HG03342 (cell line): ENCODE data around the gene CTNNA2.
A peak's percentile ranks its signal among the peaks of the same experiment; 100 is the strongest.

ENCODE experiments used
- ATAC-seq: cut with Tn5 transposase; IDR thresholded peaks from one replicate; pipeline ENCODE4 v1.9.1; 2021; ENCODE audit warnings: mild to moderate bottlenecking, moderate library complexity; ENCODE audit not compliant: unreplicated experiment

Gene CTNNA2

GRCh38 chr2:79910643-79911042 lies 397.8 kb downstream of the CTNNA2 start:
- ATAC-seq: no peak

DNA sequence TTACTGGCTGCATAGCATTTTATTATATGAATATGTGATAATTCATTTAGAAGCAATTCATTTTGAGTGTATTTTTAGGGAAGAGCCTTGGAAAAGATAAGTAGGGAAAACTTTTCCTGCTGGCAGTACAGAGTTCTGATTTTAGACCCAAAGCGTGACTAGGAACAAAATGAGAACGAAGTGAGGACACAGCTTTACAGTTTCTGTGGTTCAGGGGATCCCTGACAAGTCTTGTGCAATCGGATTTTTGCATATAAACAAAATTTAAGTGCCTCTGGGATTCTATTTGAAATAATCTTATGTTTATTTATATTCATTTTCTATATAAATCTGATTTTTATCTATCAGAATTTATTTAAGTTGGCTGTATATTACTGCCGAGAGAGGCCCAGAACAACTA lies 402.6 kb downstream of the CTNNA2 start:
- no peak for ATAC-seq

DNA sequence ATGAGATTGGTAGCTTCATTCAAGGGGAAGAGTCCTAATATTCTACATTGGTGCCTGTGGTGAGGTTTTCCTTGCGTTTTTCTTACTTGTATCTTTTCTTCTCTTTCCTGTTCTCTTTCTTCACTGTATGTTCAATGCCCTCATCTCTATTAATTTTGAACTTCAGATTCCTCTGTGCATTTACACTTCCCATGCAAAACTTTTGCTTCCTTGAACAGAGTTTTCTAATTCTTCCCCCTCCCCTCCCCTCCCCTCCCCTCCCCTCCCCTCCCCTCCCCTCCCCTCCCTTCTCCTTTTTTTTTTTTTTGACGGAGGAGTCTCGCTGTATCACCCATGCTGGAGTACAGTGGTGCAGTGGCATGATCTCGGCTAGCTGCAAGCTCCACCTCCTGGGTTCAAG lies 403.4 kb downstream of the CTNNA2 start:
- ATAC-seq: no peak

- ATAC-seq: no peak
Measured at GRCh38 chr2:79920512-79921076, 407.7 kb downstream of the CTNNA2 start.

DNA sequence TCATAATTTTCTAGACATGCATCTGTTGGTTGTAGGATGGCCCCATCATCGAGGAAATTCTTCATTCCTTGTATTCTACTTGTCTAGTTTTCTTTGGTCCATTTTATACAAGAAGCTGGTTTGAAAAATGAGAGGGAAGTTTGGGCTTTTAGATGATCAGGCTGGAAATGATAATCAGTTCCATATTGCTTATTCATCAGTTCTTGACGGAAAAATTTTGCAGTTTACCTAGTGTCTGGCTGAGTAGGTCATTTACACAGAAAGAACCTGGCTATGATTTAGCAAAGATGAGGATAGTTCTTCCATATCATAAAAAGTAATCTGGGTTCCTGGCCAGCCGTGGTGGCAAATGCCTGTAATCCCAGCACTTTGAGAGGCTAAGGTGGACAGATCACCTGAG lies 416.8 kb downstream of the CTNNA2 start:
- no peak for ATAC-seq

DNA sequence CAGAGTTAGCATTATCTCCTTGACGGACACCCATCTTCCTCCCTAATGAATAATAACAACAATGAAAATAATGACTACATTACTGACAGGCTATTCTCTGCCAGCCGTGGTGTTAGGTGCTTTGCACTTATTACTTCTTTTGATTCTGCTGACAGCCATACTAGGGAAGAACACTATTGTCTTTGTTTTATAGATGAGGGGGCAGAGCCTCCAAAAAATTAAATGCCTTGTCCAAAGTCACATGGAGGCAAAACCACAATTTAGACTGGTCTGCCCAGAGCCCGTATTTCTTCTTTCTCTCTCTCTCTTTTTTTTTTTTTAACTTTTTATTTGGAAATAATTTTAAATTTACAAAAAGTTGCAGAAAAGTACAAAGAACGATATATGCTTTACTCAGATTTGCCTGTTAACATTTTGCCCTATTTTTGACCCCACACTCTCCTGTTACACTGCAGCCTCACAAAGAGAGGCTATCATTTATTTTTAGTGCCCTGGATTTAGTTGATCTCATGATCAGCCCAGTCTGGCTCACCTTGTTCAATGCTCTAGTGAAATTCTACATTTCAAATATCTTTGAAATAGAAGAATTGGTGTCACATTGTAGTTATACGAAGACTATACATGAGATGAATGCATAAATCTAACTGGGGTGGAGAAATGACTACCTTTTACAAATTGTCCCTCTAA lies 422.3 kb downstream of the CTNNA2 start:
- no peak for ATAC-seq

DNA sequence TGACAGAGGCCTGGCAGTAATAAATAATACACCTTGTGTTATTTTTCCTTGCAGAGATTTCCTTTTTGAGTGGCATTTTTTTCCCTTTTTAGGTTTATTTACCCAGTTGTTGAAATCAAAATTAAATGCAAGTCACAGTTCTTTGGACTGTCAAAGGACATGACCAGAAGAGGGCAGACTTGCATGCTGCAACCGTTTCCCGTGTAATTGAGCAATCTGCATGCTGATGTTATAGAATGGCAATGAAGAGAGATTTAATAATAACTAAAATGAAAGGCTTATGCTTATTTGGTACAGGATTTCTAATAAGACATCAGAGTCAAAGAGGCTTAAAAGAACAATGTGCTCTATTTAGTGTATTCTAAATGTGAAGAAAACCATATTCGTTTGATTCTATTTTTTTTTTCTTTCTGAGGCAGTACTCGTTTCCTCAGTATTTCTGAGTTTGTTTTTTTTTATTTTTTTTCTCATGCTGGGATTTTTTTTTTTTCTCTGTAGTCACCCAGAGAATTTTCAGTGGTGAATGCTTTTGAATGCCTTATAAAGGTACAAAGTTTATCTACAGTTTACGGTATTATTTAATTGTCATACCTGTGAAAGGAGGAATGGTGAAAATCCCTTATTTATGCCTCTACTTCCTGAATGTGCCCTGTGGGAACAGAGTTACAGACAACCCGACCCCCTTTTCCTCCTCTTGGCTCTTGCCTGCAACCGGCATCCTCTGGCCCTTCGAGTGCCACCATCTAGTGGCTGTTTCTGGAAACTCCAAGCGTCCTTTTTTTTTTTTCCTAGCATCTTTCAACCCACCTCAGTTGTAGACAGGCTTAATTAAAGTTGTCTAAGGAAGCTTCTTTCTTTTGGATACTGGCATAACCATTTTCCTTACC lies 423.2 kb downstream of the CTNNA2 start:
- ATAC-seq: peak; percentile 79

GRCh38 chr2:79936715-79937114 lies 423.9 kb downstream of the CTNNA2 start:
- no peak for ATAC-seq

DNA sequence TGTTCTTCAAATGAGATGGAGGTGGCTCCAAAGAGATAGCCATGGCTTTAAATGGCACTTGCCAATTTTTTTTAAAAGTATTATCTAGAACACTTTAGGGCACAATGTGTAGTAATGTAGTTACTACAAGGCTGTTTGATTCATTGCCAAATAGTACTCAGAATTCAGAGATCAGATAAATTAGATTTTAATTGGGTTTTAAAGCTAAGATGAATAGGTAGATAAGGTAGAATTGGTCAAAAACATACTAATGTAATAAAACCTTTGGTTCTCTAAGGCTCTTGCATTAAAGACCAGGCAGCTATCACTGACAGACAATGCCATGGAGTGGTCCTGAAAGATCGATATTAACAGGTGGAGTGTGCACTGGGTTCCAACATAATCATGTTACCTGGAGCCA lies 425.8 kb downstream of the CTNNA2 start:
- ATAC-seq: no peak

- ATAC-seq: no peak
Measured at GRCh38 chr2:79940364-79940763, 427.5 kb downstream of the CTNNA2 start.

- no peak for ATAC-seq
Measured at GRCh38 chr2:79941179-79941578, 428.3 kb downstream of the CTNNA2 start.

DNA sequence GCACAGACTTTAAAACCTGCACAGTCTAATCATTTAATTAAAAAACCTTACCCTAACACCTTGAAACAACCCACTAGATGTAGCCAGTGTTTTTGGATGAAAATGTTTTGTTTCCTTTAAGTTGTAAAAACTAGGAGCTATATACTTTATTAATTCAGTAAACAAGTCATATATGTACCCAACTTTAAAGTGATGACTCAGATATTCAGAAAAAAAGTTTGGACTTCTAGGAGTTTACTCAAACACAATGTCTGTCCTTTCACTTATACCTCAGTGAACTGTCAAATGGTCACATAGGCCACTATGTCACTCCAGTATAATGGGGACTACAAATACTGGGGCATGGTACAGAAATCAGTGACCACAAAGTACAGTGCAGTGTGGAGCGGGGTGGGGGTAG lies 431.4 kb downstream of the CTNNA2 start:
- no peak for ATAC-seq

GRCh38 chr2:79945653-79946445 lies 433.0 kb downstream of the CTNNA2 start:
- ATAC-seq: no peak

DNA sequence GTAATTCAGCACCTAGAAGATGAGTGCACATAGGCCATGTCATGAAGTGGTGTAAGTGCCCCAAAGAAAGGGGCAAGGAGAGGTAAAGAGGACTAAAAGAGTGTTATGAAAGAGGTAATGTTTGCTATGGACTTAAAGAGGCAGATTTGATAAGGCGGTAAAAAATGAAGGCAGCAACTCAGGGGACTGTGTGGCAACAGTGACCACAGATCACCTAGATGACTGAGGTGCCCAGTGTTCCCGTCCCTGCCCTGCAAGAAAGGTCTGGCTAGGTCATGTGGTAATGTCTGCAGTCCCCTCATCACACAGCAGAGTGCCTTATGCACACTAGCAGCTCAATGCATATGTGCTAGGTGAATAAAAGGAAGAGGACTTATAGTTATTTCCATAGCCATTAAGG lies 434.9 kb downstream of the CTNNA2 start:
- ATAC-seq: no peak

- ATAC-seq: no peak
Measured at GRCh38 chr2:79950526-79950925, 437.7 kb downstream of the CTNNA2 start.

DNA sequence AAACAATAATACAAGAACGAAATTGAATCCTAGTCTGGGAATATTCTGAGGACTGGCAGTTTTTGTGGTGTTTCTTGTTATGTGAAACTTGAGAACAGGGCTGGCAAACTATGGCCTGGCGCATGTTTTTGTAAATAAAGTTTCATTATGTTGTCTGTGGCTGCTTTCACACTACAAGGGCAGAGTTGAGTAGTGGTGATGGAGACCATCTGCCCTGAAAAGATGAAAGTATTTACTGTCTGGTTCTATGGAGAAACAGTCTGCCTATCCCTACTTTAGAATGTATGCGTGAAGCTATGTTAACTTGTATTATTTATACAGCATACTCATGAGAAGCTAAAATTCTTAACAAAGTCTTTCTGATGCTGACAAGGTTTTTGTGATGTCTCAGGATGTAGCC lies 439.8 kb downstream of the CTNNA2 start:
- no peak for ATAC-seq

GRCh38 chr2:79960035-79960434 lies 447.2 kb downstream of the CTNNA2 start:
- ATAC-seq: no peak

- ATAC-seq: no peak
Measured at GRCh38 chr2:79960519-79960918, 447.7 kb downstream of the CTNNA2 start.

DNA sequence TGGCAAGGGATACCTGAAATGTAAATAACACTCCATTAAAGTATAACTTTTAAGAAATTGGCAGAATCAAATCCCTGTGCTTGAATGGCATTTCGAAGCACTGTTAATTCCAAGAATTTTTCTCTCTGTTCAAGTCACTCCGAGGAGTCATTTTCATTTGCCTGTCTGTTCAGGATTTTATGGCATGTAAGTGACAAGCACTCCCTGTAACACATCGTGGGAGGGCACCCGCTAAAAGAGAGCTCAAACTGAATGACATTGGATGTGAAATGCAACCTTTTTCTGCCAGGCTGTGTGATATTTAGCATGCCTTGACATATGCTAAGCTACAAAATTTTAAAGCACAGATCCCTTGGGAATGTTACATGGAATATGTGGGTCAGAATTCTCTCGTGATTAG lies 452.1 kb downstream of the CTNNA2 start:
- ATAC-seq: no peak

GRCh38 chr2:79966369-79966768 lies 453.5 kb downstream of the CTNNA2 start:
- ATAC-seq: no peak

DNA sequence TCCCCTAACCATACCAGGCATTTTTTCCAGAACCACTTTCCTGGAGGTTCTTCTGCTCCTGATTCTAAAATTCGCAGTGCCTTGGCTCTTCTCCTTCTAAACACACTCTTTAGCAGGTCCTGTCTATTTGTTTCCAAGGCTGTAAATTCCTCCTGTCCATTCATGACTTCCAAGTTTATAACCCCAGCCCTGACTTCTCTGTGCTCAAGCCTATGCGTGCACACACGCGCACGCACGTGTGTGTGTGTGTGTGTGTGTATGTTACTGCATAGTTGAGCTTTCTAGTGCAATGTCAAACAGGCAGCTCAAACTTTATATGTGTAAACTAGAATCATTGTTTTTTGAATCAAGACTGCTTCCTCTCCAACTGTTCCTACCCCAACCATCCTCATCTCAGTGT lies 454.0 kb downstream of the CTNNA2 start:
- no peak for ATAC-seq
